WTC11 (cell line): Measurements from ENCODE around the gene CUEDC1. TPM values are rescaled to one million over a fixed set of nuclear protein-coding genes. Genes with fewer than 3 reads are reported as not detected.
"Not testable (repeated sequence)": the region's sequence is repeated elsewhere in the genome, so short reads cannot be mapped to it uniquely, and the experiment has no call there.

Experiments
- ATAC-seq: fragments of 200-7000 bp; cut with Tn5 transposase; 2 replicates; pipeline ENCODE4 v1.10.0; 2021; ENCODE audit warnings: mild to moderate bottlenecking, moderate library complexity
- CTCF ChIA-PET: fragments of 300-600 bp; sonication (Branson Sonifier 250); formaldehyde crosslinking; loops from one replicate; lab custom pipeline; 2021; ENCODE audit warnings: antibody characterized with exemption; lab: Charles Lee
- POLR2A ChIA-PET: fragments of 350-600 bp; sonication (Branson Sonifier 250); formaldehyde crosslinking; loops from one replicate; lab custom pipeline; 2021; ENCODE audit warnings: antibody characterized with exemption; lab: Charles Lee
- DNase-seq: peaks from one replicate; pipeline ENCODE4 v3.0.0; 2021; ENCODE audit warnings: low spot score
- H3K27ac Mint-ChIP-seq: 2 replicates; pipeline ENCODE4 v1.8.0; 2021; ENCODE audit warnings: mixed read lengths
- H3K27me3 Mint-ChIP-seq: 2 replicates; pipeline ENCODE4 v1.8.0; 2021; ENCODE audit warnings: low read depth, mild to moderate bottlenecking, moderate library complexity, mixed read lengths
- H3K36me3 Mint-ChIP-seq: 2 replicates; pipeline ENCODE4 v1.8.0; 2021; ENCODE audit warnings: mixed read lengths
- H3K4me1 Mint-ChIP-seq: 2 replicates; pipeline ENCODE4 v1.8.0; 2022; ENCODE audit warnings: mixed read lengths
- H3K4me3 Mint-ChIP-seq: 2 replicates; pipeline ENCODE4 v1.8.0; 2021; ENCODE audit warnings: mild to moderate bottlenecking, moderate library complexity, mixed read lengths
- H3K9me3 Mint-ChIP-seq: 2 replicates; pipeline ENCODE4 v1.8.0; 2021; ENCODE audit warnings: mixed read lengths
- CTCF ChIP-seq: fragments of 200-600 bp; IDR thresholded peaks from 2 replicates; pipeline ENCODE4 v1.8.0; 2022; ENCODE audit warnings: antibody characterized with exemption
- GTF2I ChIP-seq: fragments of 250-450 bp; sonication (Bioruptor Pico); conservative IDR thresholded peaks from 2 replicates; pipeline ENCODE4 v1.4.0; 2021; ENCODE audit warnings: mild to moderate bottlenecking
- IRF1 ChIP-seq: sonication (generic); formaldehyde crosslinking; IDR thresholded peaks from 2 replicates; pipeline ENCODE4 v1.8.0; 2023; ENCODE audit warnings: missing genetic modification reagents
- JAZF1 ChIP-seq: fragments of 250-450 bp; sonication (Bioruptor Pico); IDR thresholded peaks from 2 replicates; pipeline ENCODE4 v1.9.0; 2021; ENCODE audit warnings: moderate library complexity, mild to moderate bottlenecking, inconsistent platforms
- NR3C1 ChIP-seq: sonication (generic); formaldehyde crosslinking; conservative IDR thresholded peaks from 2 replicates; pipeline ENCODE4 v1.8.1; 2023; ENCODE audit warnings: low read depth, mild to moderate bottlenecking, missing genetic modification reagents
- USF1 ChIP-seq: sonication (generic); formaldehyde crosslinking; IDR thresholded peaks from 2 replicates; pipeline ENCODE4 v1.8.0; 2022; ENCODE audit warnings: mild to moderate bottlenecking, missing genetic modification reagents
- ZNF317 ChIP-seq: sonication (generic); formaldehyde crosslinking; IDR thresholded peaks from 2 replicates; pipeline ENCODE4 v1.8.1; 2023; ENCODE audit warnings: low read depth, mild to moderate bottlenecking, moderate library complexity, missing genetic modification reagents, borderline replicate concordance
- total RNA-seq: library from RNA; stranded (reverse); gene quantifications from 3 replicates; pipeline ENCODE4 v1.2.3, GENCODE V29; 2021
- TF ChIP-seq, protein P1 (sequence below): fragments of 250-450 bp; sonication (Bioruptor Pico); IDR thresholded peaks from 2 replicates; pipeline ENCODE4 v1.8.0; 2021; ENCODE audit warnings: mild to moderate bottlenecking
- TF ChIP-seq, protein P2 (sequence below): sonication (generic); formaldehyde crosslinking; IDR thresholded peaks from 2 replicates; pipeline ENCODE4 v1.8.1; 2023; ENCODE audit warnings: mild to moderate bottlenecking, missing genetic modification reagents, borderline replicate concordance

The CUEDC1 gene
- total RNA-seq, 1 experiment from 2014 or later: 12.2 TPM

DNA sequence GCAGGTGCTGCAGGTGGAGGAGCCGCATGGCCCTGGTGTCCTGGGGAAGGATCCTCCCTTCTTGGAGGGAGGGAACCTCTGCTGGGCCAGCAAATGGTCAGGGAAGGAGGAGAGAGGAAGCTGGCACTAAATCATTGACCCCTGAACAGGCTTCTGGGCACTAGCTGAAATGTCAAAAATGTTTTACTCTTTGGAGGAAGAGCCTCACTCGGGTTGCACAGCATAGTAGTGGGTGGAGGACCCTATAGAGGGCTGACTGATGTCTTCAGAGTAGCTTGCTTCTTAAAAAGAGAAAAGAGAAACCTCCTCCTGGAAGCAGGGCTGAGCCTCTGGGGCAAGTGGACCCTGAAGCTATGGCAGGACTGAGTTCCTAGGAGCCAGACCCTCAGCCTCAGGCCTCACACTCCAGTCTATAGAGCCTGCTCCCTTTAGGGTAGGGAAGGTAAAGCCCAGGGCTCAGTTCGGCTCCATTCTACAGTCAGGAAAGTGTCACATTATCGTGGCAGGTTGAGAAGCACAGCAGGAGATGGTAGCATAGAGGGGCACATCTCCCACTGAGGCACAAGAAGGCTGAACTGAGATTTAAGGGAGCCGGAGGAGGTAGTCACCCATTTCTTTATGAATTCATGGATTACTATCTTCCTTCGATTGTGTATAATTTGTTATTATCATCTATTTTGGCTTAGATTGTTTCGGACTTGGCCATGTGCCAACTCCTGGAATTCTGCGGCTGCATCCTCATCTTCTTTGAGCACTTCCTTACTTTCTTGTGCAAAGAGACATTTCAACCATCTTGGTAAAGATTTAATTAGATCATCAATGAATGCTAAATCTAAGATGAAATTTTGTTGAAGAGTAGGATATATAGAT, 7.3 kb upstream of the CUEDC1 start (continued):
- TF ChIP-seq IRF1 (CRISPR knock-in tag): no peak

DNA sequence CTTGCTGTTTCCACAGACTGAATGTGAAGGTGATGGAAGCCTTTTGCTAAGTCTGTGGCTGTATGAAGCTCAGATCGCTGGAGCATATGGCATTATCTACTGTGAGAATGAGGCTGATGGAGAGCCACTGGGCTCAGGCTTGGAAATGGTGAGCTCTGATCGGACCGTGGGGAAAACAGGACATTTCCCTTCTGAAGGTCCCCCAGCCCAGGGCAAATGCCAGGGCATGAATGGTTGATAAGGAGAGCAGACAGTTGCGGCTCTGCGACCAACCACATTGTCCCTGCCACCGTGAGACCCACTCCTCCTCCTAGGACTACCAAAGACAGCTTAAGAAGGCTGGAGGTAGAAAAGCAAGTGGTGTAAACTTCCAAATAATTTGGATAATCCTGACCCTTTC, 4.7 kb upstream of the CUEDC1 start:
- ChIA-PET CTCF (interaction anchor here (1.0 to 1.1 kb wide), 2 partner anchors 40 to 67 kb away, joined by 3 to 4 read pairs; no protein-coding TSS in a partner anchor), POLR2A (no interaction called here)
- no peaks in the 10 kb centered on the region for H3K9me3 Mint-ChIP-seq
- peaks cover 32% of the 10 kb centered on the region for H3K27me3 Mint-ChIP-seq
- TF ChIP-seq, protein P1, sequence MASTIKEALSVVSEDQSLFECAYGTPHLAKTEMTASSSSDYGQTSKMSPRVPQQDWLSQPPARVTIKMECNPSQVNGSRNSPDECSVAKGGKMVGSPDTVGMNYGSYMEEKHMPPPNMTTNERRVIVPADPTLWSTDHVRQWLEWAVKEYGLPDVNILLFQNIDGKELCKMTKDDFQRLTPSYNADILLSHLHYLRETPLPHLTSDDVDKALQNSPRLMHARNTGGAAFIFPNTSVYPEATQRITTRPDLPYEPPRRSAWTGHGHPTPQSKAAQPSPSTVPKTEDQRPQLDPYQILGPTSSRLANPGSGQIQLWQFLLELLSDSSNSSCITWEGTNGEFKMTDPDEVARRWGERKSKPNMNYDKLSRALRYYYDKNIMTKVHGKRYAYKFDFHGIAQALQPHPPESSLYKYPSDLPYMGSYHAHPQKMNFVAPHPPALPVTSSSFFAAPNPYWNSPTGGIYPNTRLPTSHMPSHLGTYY (CRISPR knock-in tag): no peak
- TF ChIP-seq ZNF317 (CRISPR knock-in tag): no peak
- TF ChIP-seq USF1 (CRISPR knock-in tag): no peak
- TF ChIP-seq, protein P2, sequence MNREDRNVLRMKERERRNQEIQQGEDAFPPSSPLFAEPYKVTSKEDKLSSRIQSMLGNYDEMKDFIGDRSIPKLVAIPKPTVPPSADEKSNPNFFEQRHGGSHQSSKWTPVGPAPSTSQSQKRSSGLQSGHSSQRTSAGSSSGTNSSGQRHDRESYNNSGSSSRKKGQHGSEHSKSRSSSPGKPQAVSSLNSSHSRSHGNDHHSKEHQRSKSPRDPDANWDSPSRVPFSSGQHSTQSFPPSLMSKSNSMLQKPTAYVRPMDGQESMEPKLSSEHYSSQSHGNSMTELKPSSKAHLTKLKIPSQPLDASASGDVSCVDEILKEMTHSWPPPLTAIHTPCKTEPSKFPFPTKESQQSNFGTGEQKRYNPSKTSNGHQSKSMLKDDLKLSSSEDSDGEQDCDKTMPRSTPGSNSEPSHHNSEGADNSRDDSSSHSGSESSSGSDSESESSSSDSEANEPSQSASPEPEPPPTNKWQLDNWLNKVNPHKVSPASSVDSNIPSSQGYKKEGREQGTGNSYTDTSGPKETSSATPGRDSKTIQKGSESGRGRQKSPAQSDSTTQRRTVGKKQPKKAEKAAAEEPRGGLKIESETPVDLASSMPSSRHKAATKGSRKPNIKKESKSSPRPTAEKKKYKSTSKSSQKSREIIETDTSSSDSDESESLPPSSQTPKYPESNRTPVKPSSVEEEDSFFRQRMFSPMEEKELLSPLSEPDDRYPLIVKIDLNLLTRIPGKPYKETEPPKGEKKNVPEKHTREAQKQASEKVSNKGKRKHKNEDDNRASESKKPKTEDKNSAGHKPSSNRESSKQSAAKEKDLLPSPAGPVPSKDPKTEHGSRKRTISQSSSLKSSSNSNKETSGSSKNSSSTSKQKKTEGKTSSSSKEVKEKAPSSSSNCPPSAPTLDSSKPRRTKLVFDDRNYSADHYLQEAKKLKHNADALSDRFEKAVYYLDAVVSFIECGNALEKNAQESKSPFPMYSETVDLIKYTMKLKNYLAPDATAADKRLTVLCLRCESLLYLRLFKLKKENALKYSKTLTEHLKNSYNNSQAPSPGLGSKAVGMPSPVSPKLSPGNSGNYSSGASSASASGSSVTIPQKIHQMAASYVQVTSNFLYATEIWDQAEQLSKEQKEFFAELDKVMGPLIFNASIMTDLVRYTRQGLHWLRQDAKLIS (CRISPR knock-in tag): no peak
- no peak for TF ChIP-seq GTF2I
- no peaks in the 10 kb centered on the region for H3K36me3 Mint-ChIP-seq
- no peak overlapping the region for H3K4me3 Mint-ChIP-seq
- peaks cover 20% of the 10 kb centered on the region for H3K4me1 Mint-ChIP-seq
- no peak overlapping the region for H3K27ac Mint-ChIP-seq
- ATAC-seq: no peak
- no peak for DNase-seq

DNA sequence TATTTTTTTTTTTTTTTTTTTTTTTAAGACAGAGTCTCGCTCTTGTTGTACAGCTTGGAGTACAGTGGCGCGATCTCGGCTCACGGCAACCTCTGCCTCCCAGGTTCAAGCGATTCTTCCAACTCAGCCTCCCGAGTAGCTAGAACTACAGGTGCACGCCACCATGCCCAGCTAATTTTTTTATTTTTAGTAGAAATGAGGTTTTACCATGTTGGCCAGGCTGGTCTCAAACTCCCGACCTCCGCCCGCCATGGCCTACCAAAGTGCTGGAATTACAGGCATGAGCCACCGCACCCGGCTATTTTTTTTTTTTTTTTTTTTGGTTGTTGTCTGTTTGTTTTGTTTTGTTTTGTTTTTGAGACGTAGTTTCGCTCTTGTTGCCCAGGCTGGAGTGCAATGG, 3.2 kb upstream of the CUEDC1 start:
- not testable (repeated sequence) for H3K36me3 Mint-ChIP-seq, ATAC-seq, H3K27ac Mint-ChIP-seq, H3K9me3 Mint-ChIP-seq, DNase-seq, H3K4me3 Mint-ChIP-seq
- CTCF ChIA-PET: interaction anchor here (5.8 kb wide), 1 partner anchor 99 kb away, joined by 54 read pairs; no protein-coding TSS in a partner anchor
- Mint-ChIP-seq H3K4me1 (peaks cover 28% of the 10 kb centered on the region), H3K27me3 (peaks cover 41% of the 10 kb centered on the region)
- POLR2A ChIA-PET: interaction anchor here (0.7 kb wide), 1 partner anchor 940 kb away, joined by 4 read pairs; no protein-coding TSS in a partner anchor

- Mint-ChIP-seq H3K36me3 (no peaks in the 10 kb centered on the region), H3K9me3 (no peaks in the 10 kb centered on the region), H3K4me3 (no peak overlapping the region), H3K27me3 (peaks cover 46% of the 10 kb centered on the region), H3K4me1 (peaks cover 32% of the 10 kb centered on the region), H3K27ac (no peak overlapping the region)
- ATAC-seq (no peak), DNase-seq (no peak)
- TF ChIP-seq CTCF: no peak
- TF ChIP-seq NR3C1: no peak
- TF ChIP-seq JAZF1 (CRISPR knock-in tag): no peak
- CTCF ChIA-PET: interaction anchor here (5.8 kb wide), 1 partner anchor 98 kb away, joined by 54 read pairs; no protein-coding TSS in a partner anchor
- POLR2A ChIA-PET: no interaction called here
These were observed 2.7 kb upstream of the CUEDC1 start for GRCh38 chr17:57957886-57958285.
